ENCODE results near the gene PSMC3IP.

The PSMC3IP gene

GRCh38 chr17:42565523-42566214 is 11.9 kb downstream of the PSMC3IP start:
- Histone ChIP-seq H3K4ac (ENCODE audit: low read depth in 1 of 2, low read length in 2 of 2) (no peak overlapping the region), H3K9me3 (ENCODE audit: control insufficient read depth, low read length) (no peaks in the 10 kb centered on the region), H3K36me3 (ENCODE audit: control insufficient read depth in 1 of 2, insufficient read depth in 2 of 2, low read depth in 1 of 2, low read length in 2 of 2) (peaks cover 57 to 61% of the 10 kb centered on the region in 2 experiments), H3K79me1 (replicated peaks; ENCODE audit: low read length, poor library complexity, severe bottlenecking) (peaks cover 31% of the 10 kb centered on the region), H3K4me1 (ENCODE audit: control insufficient read depth, insufficient read depth, low read depth, low read length) (peaks cover 49% of the 10 kb centered on the region), H3K9ac (ENCODE audit: low read length) (peak overlapping the region; percentile 91), H2BK5ac (ENCODE audit: low read depth, low read length, poor library complexity, severe bottlenecking) (no peak overlapping the region), H3K23ac (ENCODE audit: low read length in 2 of 2) (no peak overlapping the region), H4K91ac (ENCODE audit: low read length) (peak overlapping the region; percentile 2), H3K4me3 (ENCODE audit: insufficient read depth in 1 of 2, low read depth in 1 of 2, low read length in 2 of 2) (no peak overlapping the region), H2AK5ac (ENCODE audit: low read length, severe bottlenecking) (no peak overlapping the region), H2AFZ (ENCODE audit: low read depth, low read length) (no peak overlapping the region), H4K8ac (ENCODE audit: low read length) (peak overlapping the region; percentile 94), H3K14ac (ENCODE audit: low read length in 2 of 2) (no peak overlapping the region), H3K27me3 (ENCODE audit: control insufficient read depth in 1 of 2, insufficient read depth in 1 of 2, low read length in 2 of 2) (no peaks in the 10 kb centered on the region), H2BK15ac (ENCODE audit: low read depth, poor library complexity, severe bottlenecking) (no peak overlapping the region), H3K18ac (ENCODE audit: low read depth in 1 of 2, low read length in 2 of 2) (no peak overlapping the region), H2BK120ac (ENCODE audit: low read depth, low read length) (no peak overlapping the region), H3K27ac (ENCODE audit: low read length, poor library complexity, severe bottlenecking) (no peak overlapping the region), H3K4me2 (ENCODE audit: low read length, poor library complexity, severe bottlenecking) (no peak overlapping the region), H2BK12ac (ENCODE audit: low read length in 2 of 2) (no peak overlapping the region)
- 95% methylated on average over 16 of the region's 16 CpGs for WGBS
- no peak for DNase-seq

GRCh38 chr17:42564815-42565522 is 12.6 kb downstream of the PSMC3IP start:
- H3K79me1 ChIP-seq (replicated peaks; ENCODE audit: low read length, poor library complexity, severe bottlenecking) = peaks cover 31% of the 10 kb centered on the region
- H3K9ac ChIP-seq (ENCODE audit: low read length) = peak overlapping the region; percentile 14
- H3K9me3 ChIP-seq (ENCODE audit: control insufficient read depth, low read length) = no peaks in the 10 kb centered on the region
- no peak for DNase-seq
- H3K27ac ChIP-seq (ENCODE audit: low read length, poor library complexity, severe bottlenecking) = no peak overlapping the region
- peaks cover 49% of the 10 kb centered on the region for H3K4me1 ChIP-seq (ENCODE audit: control insufficient read depth, insufficient read depth, low read depth, low read length)
- H2AFZ ChIP-seq (ENCODE audit: low read depth, low read length) = no peak overlapping the region
- H4K8ac ChIP-seq (ENCODE audit: low read length) = no peak overlapping the region
- no peak overlapping the region for H3K14ac ChIP-seq (ENCODE audit: low read length in 2 of 2)
- H3K23ac ChIP-seq (ENCODE audit: low read length in 2 of 2) = no peak overlapping the region
- no peak overlapping the region for H2BK12ac ChIP-seq (ENCODE audit: low read length in 2 of 2)
- H3K4ac ChIP-seq (ENCODE audit: low read depth in 1 of 2, low read length in 2 of 2) = no peak overlapping the region
- H2BK120ac ChIP-seq (ENCODE audit: low read depth, low read length) = no peak overlapping the region
- no peak overlapping the region for H3K4me3 ChIP-seq (ENCODE audit: insufficient read depth in 1 of 2, low read depth in 1 of 2, low read length in 2 of 2)
- no peak overlapping the region for H3K18ac ChIP-seq (ENCODE audit: low read depth in 1 of 2, low read length in 2 of 2)
- no peak overlapping the region for H2AK5ac ChIP-seq (ENCODE audit: low read length, severe bottlenecking)
- WGBS = 89% methylated on average over 15 of the region's 15 CpGs
- H2BK15ac ChIP-seq (ENCODE audit: low read depth, poor library complexity, severe bottlenecking) = no peak overlapping the region
- H3K36me3 ChIP-seq (ENCODE audit: control insufficient read depth in 1 of 2, insufficient read depth in 2 of 2, low read depth in 1 of 2, low read length in 2 of 2) = peaks cover 51 to 57% of the 10 kb centered on the region in 2 experiments
- no peak overlapping the region for H3K4me2 ChIP-seq (ENCODE audit: low read length, poor library complexity, severe bottlenecking)
- H2BK5ac ChIP-seq (ENCODE audit: low read depth, low read length, poor library complexity, severe bottlenecking) = no peak overlapping the region
- H4K91ac ChIP-seq (ENCODE audit: low read length) = no peak overlapping the region
- no peaks in the 10 kb centered on the region for H3K27me3 ChIP-seq (ENCODE audit: control insufficient read depth in 1 of 2, insufficient read depth in 1 of 2, low read length in 2 of 2)

DNA sequence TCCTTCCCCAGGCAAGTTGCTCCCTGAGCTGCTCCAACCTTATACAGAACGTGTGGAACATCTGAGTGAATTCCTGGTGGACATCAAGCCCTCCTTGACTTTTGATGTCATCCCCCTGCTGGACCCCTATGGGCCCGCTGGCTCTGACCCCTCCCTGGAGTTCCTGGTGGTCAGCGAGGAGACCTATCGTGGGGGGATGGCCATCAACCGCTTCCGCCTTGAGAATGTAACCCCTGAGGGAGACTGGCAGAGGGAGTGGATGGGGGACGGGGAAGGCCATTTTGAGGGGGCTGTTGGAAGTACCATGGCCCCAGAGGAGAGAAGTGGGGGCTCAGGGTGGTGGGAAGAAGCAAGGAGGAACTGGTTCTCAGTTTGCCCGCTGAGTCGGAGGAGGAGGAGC is 13.6 kb downstream of the PSMC3IP start:
- H3K27me3 ChIP-seq (ENCODE audit: control insufficient read depth in 1 of 2, insufficient read depth in 1 of 2, low read length in 2 of 2) = no peaks in the 10 kb centered on the region
- no peak overlapping the region for H3K23ac ChIP-seq (ENCODE audit: low read length in 2 of 2)
- H2AK5ac ChIP-seq (ENCODE audit: low read length, severe bottlenecking) = no peak overlapping the region
- no peak for DNase-seq
- no peak overlapping the region for H2BK12ac ChIP-seq (ENCODE audit: low read length in 2 of 2)
- H3K27ac ChIP-seq (ENCODE audit: low read length, poor library complexity, severe bottlenecking) = no peak overlapping the region
- no peak overlapping the region for H3K14ac ChIP-seq (ENCODE audit: low read length in 2 of 2)
- H2AFZ ChIP-seq (ENCODE audit: low read depth, low read length) = no peak overlapping the region
- no peak overlapping the region for H3K18ac ChIP-seq (ENCODE audit: low read depth in 1 of 2, low read length in 2 of 2)
- H3K9me3 ChIP-seq (ENCODE audit: control insufficient read depth, low read length) = no peaks in the 10 kb centered on the region
- H4K8ac ChIP-seq (ENCODE audit: low read length) = no peak overlapping the region
- H2BK5ac ChIP-seq (ENCODE audit: low read depth, low read length, poor library complexity, severe bottlenecking) = no peak overlapping the region
- H2BK15ac ChIP-seq (ENCODE audit: low read depth, poor library complexity, severe bottlenecking) = no peak overlapping the region
- peak overlapping the region in 1 of 2 experiments; percentile 95 for H3K4me3 ChIP-seq (ENCODE audit: insufficient read depth in 1 of 2, low read depth in 1 of 2, low read length in 2 of 2)
- H3K4me1 ChIP-seq (ENCODE audit: control insufficient read depth, insufficient read depth, low read depth, low read length) = peaks cover 49% of the 10 kb centered on the region
- no peak overlapping the region for H3K4ac ChIP-seq (ENCODE audit: low read depth in 1 of 2, low read length in 2 of 2)
- H3K4me2 ChIP-seq (ENCODE audit: low read length, poor library complexity, severe bottlenecking) = no peak overlapping the region
- H3K36me3 ChIP-seq (ENCODE audit: control insufficient read depth in 1 of 2, insufficient read depth in 2 of 2, low read depth in 1 of 2, low read length in 2 of 2) = peaks cover 40 to 47% of the 10 kb centered on the region in 2 experiments
- no peak overlapping the region for H4K91ac ChIP-seq (ENCODE audit: low read length)
- WGBS = 78% methylated on average over 7 of the region's 9 CpGs
- peak overlapping the region; percentile 97 for H3K9ac ChIP-seq (ENCODE audit: low read length)
- H2BK120ac ChIP-seq (ENCODE audit: low read depth, low read length) = no peak overlapping the region
- H3K79me1 ChIP-seq (replicated peaks; ENCODE audit: low read length, poor library complexity, severe bottlenecking) = peaks cover 28% of the 10 kb centered on the region

- WGBS = 84% methylated on average over 1 of the region's 1 CpG
Measured at GRCh38 chr17:42563543-42563942, 14.0 kb downstream of the PSMC3IP start.

More at GRCh38 chr17:42563543-42563942, 14.0 kb downstream of the PSMC3IP start:
- Histone ChIP-seq H3K23ac (ENCODE audit: low read length in 2 of 2) (no peak overlapping the region), H4K8ac (ENCODE audit: low read length) (no peak overlapping the region), H3K27ac (ENCODE audit: low read length, poor library complexity, severe bottlenecking) (no peak overlapping the region), H2BK5ac (ENCODE audit: low read depth, low read length, poor library complexity, severe bottlenecking) (no peak overlapping the region), H3K36me3 (ENCODE audit: control insufficient read depth in 1 of 2, insufficient read depth in 2 of 2, low read depth in 1 of 2, low read length in 2 of 2) (peaks cover 36 to 43% of the 10 kb centered on the region in 2 experiments), H2BK15ac (ENCODE audit: low read depth, poor library complexity, severe bottlenecking) (no peak overlapping the region), H4K91ac (ENCODE audit: low read length) (no peak overlapping the region), H3K4me3 (ENCODE audit: insufficient read depth in 1 of 2, low read depth in 1 of 2, low read length in 2 of 2) (peak overlapping the region in 1 of 2 experiments; percentile 95), H3K18ac (ENCODE audit: low read depth in 1 of 2, low read length in 2 of 2) (no peak overlapping the region), H2AK5ac (ENCODE audit: low read length, severe bottlenecking) (no peak overlapping the region), H2BK120ac (ENCODE audit: low read depth, low read length) (no peak overlapping the region), H3K9me3 (ENCODE audit: control insufficient read depth, low read length) (no peaks in the 10 kb centered on the region), H3K4me1 (ENCODE audit: control insufficient read depth, insufficient read depth, low read depth, low read length) (peaks cover 46% of the 10 kb centered on the region), H3K9ac (ENCODE audit: low read length) (peak overlapping the region; percentile 97), H3K27me3 (ENCODE audit: control insufficient read depth in 1 of 2, insufficient read depth in 1 of 2, low read length in 2 of 2) (no peaks in the 10 kb centered on the region), H3K4ac (ENCODE audit: low read depth in 1 of 2, low read length in 2 of 2) (no peak overlapping the region), H3K4me2 (ENCODE audit: low read length, poor library complexity, severe bottlenecking) (no peak overlapping the region), H2AFZ (ENCODE audit: low read depth, low read length) (no peak overlapping the region), H3K14ac (ENCODE audit: low read length in 2 of 2) (no peak overlapping the region), H2BK12ac (ENCODE audit: low read length in 2 of 2) (no peak overlapping the region), H3K79me1 (replicated peaks; ENCODE audit: low read length, poor library complexity, severe bottlenecking) (peaks cover 24% of the 10 kb centered on the region)
- no peak for DNase-seq
